T47D (cell line): ENCODE measurements around the gene ANAPC4.

Source experiments
- DNase-seq, 2 experiments: peaks; one replicate each; pipeline versions ENCODE4 v3.0.0 to v3.0.0-alpha.2; 2011 to 2012; ENCODE audit warnings: low read depth in 1 of 2, low spot score in 1 of 2
- JUND ChIP-seq: IDR thresholded peaks from 2 replicates; pipeline ENCODE4 v1.6.1; 2012; ENCODE audit warnings: low read depth
- in situ Hi-C: cut with HindIII; loops from 2 replicates; pipeline ENCODE4 v1.10.0; 2016; ENCODE audit warnings: low sequenced_read_pairs, low pct_unique_long_range_greater_than_20kb

The ANAPC4 gene

GRCh38 chr4:25448379-25449109 is 71.5 kb downstream of the ANAPC4 start:
- in situ Hi-C loops = no loop called here

DNA sequence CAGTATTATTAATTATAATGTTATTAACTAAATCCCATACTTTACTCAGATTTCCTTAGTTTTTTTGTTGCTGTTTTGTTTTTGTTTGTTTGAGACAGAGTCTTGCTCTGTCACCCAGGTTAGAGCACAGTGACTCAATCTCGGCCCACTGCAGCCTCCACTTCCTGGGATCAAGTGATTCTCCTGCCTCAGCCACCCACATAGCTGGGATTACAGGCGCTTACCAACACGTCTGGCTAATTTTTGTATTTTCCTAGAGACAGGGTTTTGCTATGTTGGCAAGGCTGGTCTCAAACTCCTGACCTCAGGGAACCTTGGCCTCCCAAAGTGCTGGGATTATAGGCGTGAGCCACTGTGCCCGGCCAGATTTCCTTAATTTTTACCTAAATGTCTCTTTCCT is 72.2 kb downstream of the ANAPC4 start:
- TF ChIP-seq JUND = no peak
- DNase-seq = no peak
- in situ Hi-C loops = no loop called here

More at GRCh38 chr4:25448379-25449109, 71.5 kb downstream of the ANAPC4 start:
- no peak for TF ChIP-seq JUND
- peak in 1 of 2 experiments; percentile 50 for DNase-seq

- TF ChIP-seq JUND = no peak
- no peak for DNase-seq
- in situ Hi-C loops = no loop called here
Measured at GRCh38 chr4:25449688-25450087, 72.6 kb downstream of the ANAPC4 start.

DNA sequence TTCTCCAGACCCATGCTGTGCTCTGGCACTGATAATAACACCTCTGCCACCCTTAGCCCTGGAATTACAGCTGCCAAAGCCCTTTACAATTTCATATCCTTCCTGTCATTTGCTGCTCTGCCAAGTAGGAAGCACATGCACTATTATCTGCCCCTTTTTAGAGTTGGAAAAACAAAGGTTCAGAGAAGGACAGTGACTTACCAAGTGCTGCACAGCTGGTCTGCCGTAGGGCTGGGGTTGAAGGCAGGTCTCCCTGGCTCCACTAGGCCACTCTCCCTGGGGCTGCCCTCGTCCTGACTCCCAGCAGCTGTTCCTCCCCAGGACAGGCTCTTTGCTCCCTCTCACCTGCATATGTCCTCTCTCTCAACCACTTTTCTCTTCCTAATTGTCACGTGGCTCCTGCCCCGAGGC is 73.4 kb downstream of the ANAPC4 start:
- TF ChIP-seq JUND = no peak
- DNase-seq = no peak
- in situ Hi-C loops = no loop called here

DNA sequence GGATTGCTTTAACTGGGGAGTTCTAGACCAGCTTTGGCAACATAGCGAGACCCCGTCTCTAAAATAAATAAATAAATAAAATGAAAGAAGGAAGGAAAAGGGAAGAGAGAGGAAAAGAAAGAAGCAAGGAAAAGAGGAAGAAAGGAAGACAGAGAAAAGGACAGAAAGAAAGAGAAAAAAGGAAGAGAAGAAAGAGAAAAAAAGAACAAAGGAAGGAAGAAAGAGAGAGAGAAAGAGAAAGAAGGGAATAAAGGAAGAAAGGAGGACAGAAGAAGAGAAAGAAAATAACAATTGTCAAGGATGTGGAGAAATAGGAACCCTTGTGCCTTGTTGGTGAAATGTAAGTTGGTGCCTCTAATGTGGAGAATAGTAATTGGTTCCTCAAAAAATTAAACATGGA is 74.6 kb downstream of the ANAPC4 start:
- in situ Hi-C loops = no loop called here
- TF ChIP-seq JUND = no peak
- no peak for DNase-seq

DNA sequence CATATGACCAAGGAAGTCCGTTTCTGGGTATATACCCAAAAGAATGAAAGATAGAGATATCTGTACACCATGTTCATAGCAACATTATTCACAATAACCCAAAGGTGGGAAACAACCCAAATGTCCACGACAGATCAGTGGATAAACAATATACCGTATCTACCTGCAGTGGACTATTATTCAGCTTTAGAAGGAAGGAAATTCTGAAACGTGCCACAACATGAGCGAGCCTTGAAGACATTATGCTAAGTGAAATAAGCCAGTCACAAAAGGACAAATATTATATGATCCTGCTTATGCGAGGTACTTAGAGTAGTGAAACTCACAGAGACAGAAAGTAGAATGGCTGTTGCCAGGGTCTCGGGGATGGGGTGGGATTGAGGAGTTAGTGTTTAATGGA is 75.0 kb downstream of the ANAPC4 start:
- in situ Hi-C loops = no loop called here
- no peak for DNase-seq
- no peak for TF ChIP-seq JUND

DNA sequence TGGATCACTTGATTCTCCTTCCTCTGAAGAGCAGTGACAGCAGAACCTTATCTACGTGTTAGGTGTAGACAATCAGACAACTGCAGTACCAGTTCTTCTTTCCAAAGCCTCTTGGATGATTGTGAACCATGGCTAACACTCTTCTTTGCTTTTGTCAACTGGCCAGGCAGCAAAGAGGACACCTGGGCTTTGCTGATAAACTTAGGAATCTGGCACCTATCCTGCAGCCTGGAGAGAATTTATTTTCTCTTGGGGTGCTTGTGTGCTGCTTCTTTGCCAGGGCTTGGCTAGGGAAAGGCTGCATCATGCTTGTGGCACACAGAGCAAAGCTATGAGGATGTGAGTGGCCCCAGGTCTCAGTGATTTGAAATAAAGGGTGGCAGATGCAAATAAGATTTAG is 77.4 kb downstream of the ANAPC4 start:
- TF ChIP-seq JUND = no peak
- DNase-seq = no peak
- in situ Hi-C loops = no loop called here

GRCh38 chr4:25457053-25457715 is 80.1 kb downstream of the ANAPC4 start:
- no peak for DNase-seq
- in situ Hi-C loops = no loop called here
- no peak for TF ChIP-seq JUND

GRCh38 chr4:25466966-25467697 is 90.1 kb downstream of the ANAPC4 start:
- in situ Hi-C loops = no loop called here
- no peak for TF ChIP-seq JUND
- no peak for DNase-seq

- DNase-seq = no peak
- TF ChIP-seq JUND = no peak
- in situ Hi-C loops = no loop called here
Measured at GRCh38 chr4:25467843-25468242, 90.8 kb downstream of the ANAPC4 start.
